WERI-Rb-1 (cell line): ENCODE results near the gene CTNNA1.
A peak's percentile ranks its signal among the peaks of the same experiment; 100 is the strongest.

Source experiments
- DNase-seq: peaks from one replicate; pipeline ENCODE4 v3.0.0-alpha.2; 2020
- H3K27ac ChIP-seq: fragments of 250-450 bp; sonication (Bioruptor Pico); 2 replicates; pipeline ENCODE4 v1.5.1; 2020; ENCODE audit warnings: mild to moderate bottlenecking, moderate library complexity
- H3K27me3 ChIP-seq: fragments of 250-450 bp; sonication (Bioruptor Pico); 2 replicates; pipeline ENCODE4 v1.5.1; 2021; ENCODE audit warnings: mild to moderate bottlenecking, low read depth, moderate library complexity; ENCODE audit not compliant: insufficient read depth, severe bottlenecking
- H3K36me3 ChIP-seq: fragments of 250-450 bp; sonication (Bioruptor Pico); 2 replicates; pipeline ENCODE4 v1.5.1; 2020; ENCODE audit warnings: mild to moderate bottlenecking, moderate library complexity
- H3K4me3 ChIP-seq: 2 replicates; pipeline ENCODE4 v1.5.1; 2011; ENCODE audit warnings: low read depth, mild to moderate bottlenecking, control low read depth, low read length
- H3K9me3 ChIP-seq: fragments of 250-450 bp; sonication (Bioruptor Pico); 2 replicates; pipeline ENCODE4 v1.5.1; 2021; ENCODE audit warnings: mild to moderate bottlenecking, moderate library complexity; ENCODE audit not compliant: severe bottlenecking
- TF ChIP-seq, protein P1 (sequence below): IDR thresholded peaks from 2 replicates; pipeline ENCODE4 v1.5.1; 2011; ENCODE audit warnings: low read depth, mild to moderate bottlenecking, control low read depth, inconsistent platforms, low read length

Gene CTNNA1

DNA sequence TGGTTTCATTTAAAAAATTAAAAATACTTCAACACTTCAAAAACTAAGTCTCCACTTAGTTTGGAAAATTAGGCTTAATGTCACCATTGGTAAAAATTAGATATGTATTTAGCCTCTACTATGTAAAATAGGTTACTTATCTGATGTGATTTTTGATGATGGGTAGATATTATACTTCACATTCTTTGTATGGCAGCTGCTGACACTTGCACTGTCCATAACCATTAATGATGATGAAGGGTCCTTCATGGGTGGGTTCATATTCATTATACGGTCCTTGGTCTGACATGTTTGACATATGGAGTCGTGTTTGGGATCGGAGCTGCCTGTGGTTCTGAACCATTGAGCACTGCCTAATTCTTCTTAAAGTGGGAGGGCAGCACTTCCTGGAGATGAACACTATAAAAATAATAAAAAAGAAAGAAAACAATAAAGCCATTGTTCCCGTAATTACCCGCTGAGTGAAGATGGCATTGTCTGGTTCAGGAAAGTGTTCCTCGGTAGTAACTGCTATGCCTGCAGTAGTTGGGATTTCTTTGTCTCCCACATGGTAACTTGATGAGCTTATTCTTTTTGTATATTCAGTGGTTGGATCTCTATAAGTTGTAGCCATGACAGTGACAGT, 119.7 kb downstream of the CTNNA1 start:
- no peak for DNase-seq
- TF ChIP-seq, protein P1, sequence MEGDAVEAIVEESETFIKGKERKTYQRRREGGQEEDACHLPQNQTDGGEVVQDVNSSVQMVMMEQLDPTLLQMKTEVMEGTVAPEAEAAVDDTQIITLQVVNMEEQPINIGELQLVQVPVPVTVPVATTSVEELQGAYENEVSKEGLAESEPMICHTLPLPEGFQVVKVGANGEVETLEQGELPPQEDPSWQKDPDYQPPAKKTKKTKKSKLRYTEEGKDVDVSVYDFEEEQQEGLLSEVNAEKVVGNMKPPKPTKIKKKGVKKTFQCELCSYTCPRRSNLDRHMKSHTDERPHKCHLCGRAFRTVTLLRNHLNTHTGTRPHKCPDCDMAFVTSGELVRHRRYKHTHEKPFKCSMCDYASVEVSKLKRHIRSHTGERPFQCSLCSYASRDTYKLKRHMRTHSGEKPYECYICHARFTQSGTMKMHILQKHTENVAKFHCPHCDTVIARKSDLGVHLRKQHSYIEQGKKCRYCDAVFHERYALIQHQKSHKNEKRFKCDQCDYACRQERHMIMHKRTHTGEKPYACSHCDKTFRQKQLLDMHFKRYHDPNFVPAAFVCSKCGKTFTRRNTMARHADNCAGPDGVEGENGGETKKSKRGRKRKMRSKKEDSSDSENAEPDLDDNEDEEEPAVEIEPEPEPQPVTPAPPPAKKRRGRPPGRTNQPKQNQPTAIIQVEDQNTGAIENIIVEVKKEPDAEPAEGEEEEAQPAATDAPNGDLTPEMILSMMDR: no peak

DNA sequence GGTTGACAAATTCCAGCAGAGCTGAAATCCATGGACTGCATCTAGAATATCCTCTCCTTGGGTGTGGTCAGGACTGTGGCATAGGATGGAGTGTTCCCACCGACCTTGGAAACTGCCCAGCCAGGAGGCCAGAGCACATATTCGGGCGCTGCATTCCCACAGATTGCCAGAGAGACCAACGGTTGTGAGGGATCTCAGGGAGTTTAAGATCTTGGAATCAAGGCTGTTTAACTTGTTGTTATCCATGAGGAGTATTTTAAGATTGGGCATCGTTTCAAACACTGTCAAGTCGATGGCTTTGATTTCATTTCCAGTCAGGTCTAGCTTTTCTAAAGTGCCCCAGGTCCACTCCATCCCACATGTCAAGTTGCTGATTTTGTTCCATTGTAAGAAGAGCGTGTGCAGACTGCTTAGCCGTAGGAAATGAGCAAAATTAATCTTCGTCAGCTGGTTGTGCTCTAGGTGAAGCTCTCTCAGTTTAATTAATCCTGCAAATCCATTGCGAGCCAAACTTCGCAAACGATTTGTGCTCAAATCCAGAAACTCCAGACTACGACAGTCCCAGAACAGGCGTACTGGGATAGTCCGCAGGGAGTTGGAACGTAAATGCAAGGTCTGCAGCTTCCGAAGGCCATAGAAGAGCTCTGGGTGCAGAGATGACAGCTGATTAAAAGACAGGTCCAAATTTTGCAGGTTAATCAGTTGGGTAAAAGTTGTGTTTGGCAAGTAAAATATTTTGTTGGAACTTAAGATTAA, 120.4 kb downstream of the CTNNA1 start:
- Histone ChIP-seq H3K27ac (peak overlapping the region; percentile 86), H3K36me3 (peaks cover 8% of the 10 kb centered on the region), H3K4me3 (peak overlapping the region; percentile 74), H3K9me3 (peaks cover 3% of the 10 kb centered on the region), H3K27me3 (no peaks in the 10 kb centered on the region)
- TF ChIP-seq, protein P1: no peak
- DNase-seq: peak; percentile 53

More for the DNA sequence above, 119.7 kb downstream of the CTNNA1 start:
- H3K9me3 ChIP-seq: peaks cover 3% of the 10 kb centered on the region
- peak overlapping the region; percentile 86 for H3K27ac ChIP-seq
- H3K4me3 ChIP-seq: peak overlapping the region; percentile 74
- H3K27me3 ChIP-seq: no peaks in the 10 kb centered on the region
- H3K36me3 ChIP-seq: peaks cover 13% of the 10 kb centered on the region

DNA sequence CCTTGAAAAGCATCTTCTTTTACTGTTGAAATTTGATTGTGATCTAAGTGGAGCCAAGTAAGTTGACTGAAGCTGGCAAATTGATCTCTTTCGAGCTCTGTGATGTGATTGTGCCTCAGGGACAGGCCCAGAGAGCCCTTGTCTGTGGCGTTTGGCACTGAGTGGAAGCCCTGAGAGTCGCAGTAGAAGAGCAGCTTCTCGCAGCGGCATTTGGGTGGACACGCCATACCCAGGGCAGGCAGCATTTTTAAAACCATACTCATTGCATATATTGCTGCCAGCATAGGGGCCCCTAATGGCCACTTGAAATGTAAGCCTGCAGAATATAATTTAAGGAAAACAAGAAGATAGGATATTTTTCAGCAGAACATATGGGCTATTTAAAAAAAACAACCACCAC, 121.0 kb downstream of the CTNNA1 start:
- Histone ChIP-seq H3K4me3 (peak overlapping the region; percentile 74), H3K27me3 (no peaks in the 10 kb centered on the region), H3K9me3 (peaks cover 3% of the 10 kb centered on the region), H3K27ac (peak overlapping the region; percentile 86), H3K36me3 (peaks cover 8% of the 10 kb centered on the region)
- TF ChIP-seq, protein P1: no peak
- no peak for DNase-seq

DNA sequence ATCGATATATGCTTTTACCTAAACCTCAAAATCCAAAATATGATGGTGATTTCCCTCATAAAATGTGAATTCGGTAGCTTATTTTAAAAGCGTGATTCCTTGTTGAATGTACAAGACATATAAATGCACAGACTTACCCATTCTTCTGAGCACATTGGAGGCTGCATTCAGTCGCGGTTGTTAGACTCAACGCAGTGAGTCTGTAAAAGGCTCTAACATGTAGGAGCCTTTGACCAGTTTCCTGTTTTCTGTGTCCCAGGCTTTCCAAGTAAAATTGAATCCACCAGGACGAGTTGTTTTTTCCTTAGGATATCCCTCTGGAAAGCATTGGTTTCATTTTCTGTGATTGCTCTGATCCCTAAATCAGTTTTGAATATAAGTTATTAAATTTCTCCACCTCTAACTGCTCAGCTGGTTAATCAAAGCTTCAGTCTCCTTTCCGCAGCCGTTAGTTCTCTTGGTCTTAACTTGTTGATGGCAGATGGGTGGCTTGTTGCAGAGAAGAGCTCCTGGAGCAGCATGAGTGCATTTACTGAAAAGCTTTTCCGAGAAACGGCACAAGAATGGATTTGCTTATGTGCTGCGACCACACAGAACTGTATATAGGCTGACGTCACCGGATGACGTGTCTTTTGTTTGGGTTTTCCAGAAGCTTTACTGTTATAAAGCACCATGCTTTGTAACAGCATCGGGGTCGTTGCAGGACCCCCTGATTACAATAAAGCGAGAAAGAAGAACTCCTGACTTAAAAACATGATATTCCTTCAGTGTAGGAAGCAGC, 121.7 kb downstream of the CTNNA1 start, which contains the start of gene LRRTM2:
Gene LRRTM2, minus strand, starts transcription at position 565 of the 781 bp plus-strand sequence. Its CDS starts 424 bp downstream, at position 141.
- TF ChIP-seq, protein P1: no peak
- DNase-seq: peak; percentile 70
- peak within 1 kb of the TSS; percentile 74 for H3K4me3 ChIP-seq

DNA sequence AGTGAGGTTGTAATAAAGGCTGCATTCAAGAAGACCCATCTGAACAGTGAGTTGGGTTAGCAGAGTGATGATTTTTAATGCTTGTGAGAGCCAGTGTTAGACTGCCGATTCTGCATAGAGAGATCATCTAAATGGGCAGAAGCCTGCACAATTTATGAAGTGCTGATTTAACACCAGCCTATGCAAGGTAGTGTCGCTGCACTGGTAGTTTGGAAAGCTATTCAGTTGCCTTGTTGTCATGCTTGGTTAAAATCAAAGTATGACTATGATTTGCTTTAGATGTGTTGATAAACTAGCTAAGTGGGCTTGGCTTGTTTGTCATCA, 122.3 kb downstream of the CTNNA1 start:
- H3K4me3 ChIP-seq: peak overlapping the region; percentile 74
- peak overlapping the region; percentile 86 for H3K27ac ChIP-seq
- TF ChIP-seq, protein P1: no peak
- H3K36me3 ChIP-seq: peaks cover 8% of the 10 kb centered on the region
- H3K9me3 ChIP-seq: peaks cover 3% of the 10 kb centered on the region
- no peaks in the 10 kb centered on the region for H3K27me3 ChIP-seq
- DNase-seq: no peak

More for the DNA sequence above, 121.7 kb downstream of the CTNNA1 start, which contains the start of gene LRRTM2:
- Histone ChIP-seq H3K27me3 (no peaks in the 10 kb centered on the region), H3K36me3 (peaks cover 8% of the 10 kb centered on the region), H3K27ac (peak within 1 kb of the TSS; percentile 86), H3K9me3 (peaks cover 3% of the 10 kb centered on the region)
